Inferior parietal cortex (tissue), 1 donor: ENCODE results near the gene ARHGEF38.
"Not testable (repeated sequence)": the region's sequence is repeated elsewhere in the genome, so short reads cannot be mapped to it uniquely, and the experiment has no call there.

Source experiments
- DNase-seq: peaks from one replicate; pipeline ENCODE4 v3.0.0-alpha.2; 2016; ENCODE audit errors: extremely low spot score

The ARHGEF38 gene

DNA sequence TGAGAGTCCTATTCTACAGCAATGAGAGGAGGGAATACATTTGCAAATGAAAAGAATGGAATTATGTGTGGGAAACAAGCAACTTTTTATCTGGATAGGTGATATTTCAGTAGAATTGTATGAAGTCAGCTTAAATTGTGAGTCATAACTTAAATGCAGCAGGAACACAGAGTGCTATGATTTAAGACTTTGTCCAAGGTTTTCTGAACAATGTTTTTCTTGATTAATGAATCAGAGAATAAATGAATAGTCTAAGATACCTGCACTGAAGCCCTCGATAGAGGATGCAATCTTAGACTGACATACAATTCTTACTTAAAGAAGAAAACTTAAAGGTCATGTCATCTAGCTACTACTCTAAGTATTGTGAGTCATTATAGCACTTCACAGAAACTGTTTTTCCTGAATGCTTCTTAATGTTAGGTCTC, 8.0 kb downstream of the ARHGEF38 start:
- no peak for DNase-seq

- no peak for DNase-seq
These were observed 10.9 kb downstream of the ARHGEF38 start for GRCh38 chr4:105563352-105563751.

DNA sequence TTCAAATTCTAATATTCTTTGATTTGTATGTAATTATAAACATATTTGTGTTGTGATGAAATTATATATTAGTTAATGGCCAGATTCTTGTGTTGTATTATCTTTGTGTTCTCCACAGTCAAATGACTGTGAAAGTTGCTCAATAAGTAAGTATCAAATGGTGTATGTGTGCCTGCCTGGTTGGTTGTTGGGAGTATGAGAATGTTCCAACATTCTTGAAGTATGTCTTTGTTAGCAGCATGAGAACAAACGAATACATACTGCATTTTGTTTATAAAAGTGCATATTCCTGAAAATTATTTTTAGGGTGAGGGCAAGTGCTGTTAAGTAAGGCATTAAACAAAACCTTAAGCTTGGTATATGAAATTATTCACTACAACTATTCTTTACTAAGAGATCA, 16.2 kb downstream of the ARHGEF38 start:
- no peak for DNase-seq

- DNase-seq, result no peak
These were observed 16.8 kb downstream of the ARHGEF38 start for GRCh38 chr4:105569057-105569865.

- no peak for DNase-seq
These were observed 17.4 kb downstream of the ARHGEF38 start for GRCh38 chr4:105569866-105570236.

DNA sequence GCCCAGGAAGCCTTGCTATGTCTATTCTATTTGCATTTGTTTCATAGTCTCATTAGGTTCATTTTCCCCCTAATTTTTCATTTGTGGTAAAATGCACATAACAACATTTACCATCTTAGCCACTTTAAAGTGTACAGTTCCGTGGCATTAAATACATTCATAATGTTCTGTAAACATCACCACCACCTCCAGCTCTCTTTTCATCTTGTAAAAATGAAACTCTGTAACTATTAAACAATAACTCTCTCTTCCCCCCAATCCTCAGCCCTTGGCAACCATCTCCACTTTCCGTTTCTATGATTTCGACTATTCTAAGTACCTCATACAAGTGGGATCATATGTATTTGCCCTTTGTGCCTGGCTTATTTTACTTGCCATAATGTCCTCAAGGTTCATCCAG, 19.9 kb downstream of the ARHGEF38 start:
- no peak for DNase-seq

- no peak for DNase-seq
These were observed 34.4 kb downstream of the ARHGEF38 start for GRCh38 chr4:105586638-105587328.

DNA sequence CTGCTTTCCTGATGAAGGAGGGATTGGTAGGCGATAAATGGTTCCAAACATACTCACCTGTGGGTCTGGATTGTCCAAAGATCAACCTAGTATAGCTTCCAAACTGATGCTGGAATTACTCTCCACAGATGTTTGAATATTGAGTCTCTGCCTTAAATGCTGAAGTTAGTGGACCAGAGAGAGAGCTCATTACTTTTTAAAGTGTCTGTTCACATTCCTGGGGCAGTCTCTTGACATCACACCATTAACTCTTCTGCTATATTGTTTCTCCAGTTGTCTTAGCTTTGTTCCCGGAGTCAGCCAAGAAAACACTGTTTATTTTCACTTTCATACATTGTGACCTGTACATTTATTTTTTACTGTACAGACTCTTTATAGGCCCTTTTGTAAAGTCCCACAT, 35.4 kb downstream of the ARHGEF38 start:
- DNase-seq, result no peak

DNA sequence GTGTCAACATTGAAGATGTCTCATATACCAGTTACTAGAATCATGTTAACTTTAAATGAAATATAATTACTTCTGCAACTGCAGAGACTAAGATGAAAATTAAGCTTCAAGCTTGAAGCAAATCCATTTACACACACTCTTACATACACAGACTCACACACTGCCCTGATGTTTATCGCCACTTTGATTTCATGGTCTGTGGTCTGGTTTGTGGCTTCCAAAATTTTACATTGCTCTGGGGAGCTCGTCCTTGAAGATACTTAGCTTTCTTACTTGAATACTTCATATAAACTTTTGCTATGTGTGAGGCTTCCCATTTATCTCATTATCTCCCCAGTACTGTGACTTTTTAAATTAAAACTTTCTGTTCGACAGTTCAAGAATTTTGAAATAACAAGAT, 35.8 kb downstream of the ARHGEF38 start:
- no peak for DNase-seq

GRCh38 chr4:105591573-105591972, 39.2 kb downstream of the ARHGEF38 start:
- no peak for DNase-seq

- no peak for DNase-seq
These were observed 41.9 kb downstream of the ARHGEF38 start for GRCh38 chr4:105594099-105595010.

DNA sequence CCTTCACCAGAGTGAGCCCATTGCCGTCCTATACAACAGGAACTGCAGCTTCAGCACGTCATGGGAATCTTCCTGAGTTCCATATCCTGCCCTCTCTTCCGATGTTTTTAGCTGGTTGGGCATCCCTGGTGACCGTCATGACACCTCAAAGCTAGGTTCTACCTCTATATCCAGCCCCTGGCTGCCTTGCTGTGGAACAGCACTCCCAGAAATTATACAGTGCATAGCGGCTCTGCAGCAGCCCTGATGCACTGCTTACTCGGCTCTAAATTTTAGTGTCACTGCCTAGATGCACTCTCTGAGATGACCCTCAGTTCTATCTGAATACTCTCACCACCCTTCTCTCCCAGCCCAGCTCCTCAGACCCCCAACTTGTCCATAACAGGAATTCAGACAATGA, 44.3 kb downstream of the ARHGEF38 start:
- no peak for DNase-seq

DNA sequence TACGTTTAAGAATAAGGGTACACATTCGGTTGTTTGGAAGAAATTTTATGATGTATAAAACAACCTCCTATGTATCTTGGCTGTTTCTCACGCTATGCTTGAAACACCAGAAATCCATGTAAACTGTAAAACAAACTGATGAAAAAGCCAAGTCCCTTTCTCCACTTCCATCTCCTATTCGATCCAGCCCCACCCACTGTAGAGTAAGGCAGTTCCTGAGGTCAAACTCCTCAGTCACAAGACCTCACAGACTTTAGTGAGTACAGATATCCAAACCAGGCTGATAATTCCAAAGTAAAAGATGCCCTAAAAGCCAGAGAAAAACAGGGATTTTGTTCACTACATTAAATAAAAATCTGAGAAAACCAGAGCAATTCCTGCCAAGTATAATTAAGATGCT, 45.6 kb downstream of the ARHGEF38 start:
- DNase-seq, result no peak

- DNase-seq, result no peak
These were observed 46.4 kb downstream of the ARHGEF38 start for GRCh38 chr4:105598787-105599186.

GRCh38 chr4:105599482-105599881, 47.1 kb downstream of the ARHGEF38 start:
- no peak for DNase-seq

DNA sequence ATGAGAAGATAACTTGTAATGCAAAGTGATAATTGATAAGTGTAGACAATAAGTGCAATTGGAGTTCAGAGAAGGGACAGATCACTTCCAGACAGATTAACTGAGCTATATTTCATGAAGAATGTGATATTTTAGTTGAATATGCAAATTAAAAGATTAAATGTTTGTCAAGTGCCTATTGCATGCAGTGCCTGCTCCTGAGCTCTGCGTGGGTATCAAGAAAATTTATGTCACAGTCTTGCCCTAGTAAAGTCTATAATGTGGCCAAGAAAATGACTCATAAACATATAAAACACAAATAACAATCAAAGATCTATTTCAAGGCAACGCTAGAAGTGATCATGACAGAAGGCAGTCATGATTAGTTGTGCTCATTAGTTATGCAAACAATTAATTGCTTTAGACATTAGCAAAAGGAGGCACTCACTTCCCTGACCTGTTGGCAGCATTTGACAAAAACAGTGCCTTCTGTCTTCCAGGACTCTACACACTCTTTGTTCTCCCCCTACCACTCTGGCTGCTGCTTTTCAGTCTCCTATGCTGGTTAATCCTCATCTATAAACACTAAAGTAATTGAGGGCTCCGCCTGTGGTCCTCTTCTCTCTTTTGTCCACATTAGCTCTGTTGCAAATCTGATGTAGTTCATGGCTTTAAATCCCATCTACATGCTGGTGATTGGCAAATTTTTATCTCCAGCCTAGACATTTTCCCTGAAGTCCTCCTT, 47.7 kb downstream of the ARHGEF38 start:
- no peak for DNase-seq

- no peak for DNase-seq
These were observed 48.5 kb downstream of the ARHGEF38 start for GRCh38 chr4:105600951-105601350.

GRCh38 chr4:105601406-105601805, 49.0 kb downstream of the ARHGEF38 start:
- DNase-seq, result no peak

DNA sequence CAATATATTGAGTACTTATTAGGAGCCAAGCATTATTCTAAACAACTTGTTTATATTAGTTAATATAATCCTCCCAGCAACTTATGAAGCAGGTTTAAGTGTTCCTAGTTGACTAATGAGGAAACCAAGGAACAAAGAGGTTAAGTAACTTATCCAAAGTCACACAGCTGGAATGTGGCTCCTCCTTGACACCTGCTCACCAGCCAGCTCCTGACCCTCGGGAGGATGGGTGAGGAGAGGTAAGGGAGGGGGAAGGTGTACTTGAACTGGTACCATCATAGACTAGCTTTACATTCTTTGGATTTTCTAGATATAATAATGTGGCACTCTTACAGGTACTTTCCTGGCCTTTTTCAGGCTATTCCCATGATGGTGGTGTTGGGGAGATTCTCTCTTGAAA, 50.7 kb downstream of the ARHGEF38 start:
- DNase-seq, result no peak

DNA sequence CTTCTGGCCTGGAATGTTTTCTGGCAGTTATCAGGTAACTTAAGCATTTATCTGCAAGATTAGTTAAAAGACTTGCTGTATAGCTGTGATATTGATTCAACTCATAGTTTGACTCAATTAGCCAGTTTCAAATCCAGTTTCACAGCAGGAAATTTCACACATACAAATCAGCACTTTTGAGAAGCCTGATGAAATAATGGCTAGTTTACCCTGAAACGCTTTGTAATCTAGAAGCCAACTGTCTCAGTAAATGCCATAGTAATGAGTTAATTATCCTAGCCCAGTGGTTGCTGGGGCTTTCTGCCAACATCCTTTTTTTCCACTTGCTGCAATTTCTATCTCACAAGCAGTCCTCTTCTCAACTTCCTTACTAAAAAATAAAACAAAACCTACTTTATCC, 53.1 kb downstream of the ARHGEF38 start:
- no peak for DNase-seq

- DNase-seq, result no peak
These were observed 55.5 kb downstream of the ARHGEF38 start for GRCh38 chr4:105607876-105608275.

- DNase-seq, result not testable (repeated sequence)
These were observed 57.4 kb downstream of the ARHGEF38 start for GRCh38 chr4:105609819-105610218.
